Suprapubic skin (tissue), 4 donors: ENCODE results near the gene NCOA1. TPM values are rescaled to one million over a fixed set of nuclear protein-coding genes. Genes with fewer than 3 reads are reported as not detected.
"Not testable (repeated sequence)": the region's sequence is repeated elsewhere in the genome, so short reads cannot be mapped to it uniquely, and the experiment has no call there.

Experiments
- DNase-seq, 2 donors: peaks; one replicate each; pipeline ENCODE4 v3.0.0-alpha.2; 2019; ENCODE audit warnings: low spot score in 2 of 2
- H3K27ac ChIP-seq: fragments of 200-600 bp; sonication (generic); one replicate; pipeline ENCODE4 v1.5.1; 2019
- H3K27me3 ChIP-seq: fragments of 200-600 bp; sonication (generic); one replicate; pipeline ENCODE4 v1.5.1; 2019
- H3K36me3 ChIP-seq: fragments of 200-600 bp; sonication (generic); one replicate; pipeline ENCODE4 v1.5.1; 2019
- H3K4me1 ChIP-seq: fragments of 200-600 bp; sonication (generic); one replicate; pipeline ENCODE4 v1.5.1; 2019
- H3K4me3 ChIP-seq: fragments of 200-600 bp; sonication (generic); one replicate; pipeline ENCODE4 v1.5.1; 2019; ENCODE audit warnings: mild to moderate bottlenecking
- H3K9me3 ChIP-seq: fragments of 200-600 bp; sonication (generic); one replicate; pipeline ENCODE4 v1.5.1; 2019
- EP300 ChIP-seq: sonication (generic); formaldehyde crosslinking; IDR thresholded peaks from one replicate; pipeline ENCODE4 v1.6.1; 2017; ENCODE audit warnings: antibody characterized with exemption
- POLR2A ChIP-seq, 2 donors: fragments of 450-650 bp; IDR thresholded peaks; one replicate each; pipeline ENCODE4 v1.6.1; 2017; ENCODE audit warnings: antibody characterized with exemption in 2 of 2, mild to moderate bottlenecking in 2 of 2, moderate library complexity in 2 of 2
- POLR2AphosphoS5 ChIP-seq, 3 donors: sonication (generic); formaldehyde crosslinking; IDR thresholded peaks; one replicate each; pipeline ENCODE4 v1.6.1; 2017; ENCODE audit warnings: antibody characterized with exemption in 3 of 3
- WGBS: methylation state at CpG from one replicate; pipeline ENCODE4 v1.1.5; 2018; 5-methylcytosine and 5-hydroxymethylcytosine counted together
- total RNA-seq, 4 donors: library from RNA; depleted of rRNA; stranded (reverse); fragments of >200 nt; gene quantifications; one replicate each; pipeline ENCODE4 v1.1.0, GENCODE V29; 2016
- TF ChIP-seq, protein P1 (sequence below), 2 donors: fragments of 200-600 bp in 1 of 2; fragments of 450-650 bp in 1 of 2; sonication (generic) in 1 of 2; IDR thresholded peaks; one replicate each; pipeline ENCODE4 v1.5.1; 2016 to 2019; ENCODE audit warnings: antibody characterized with exemption in 2 of 2, mild to moderate bottlenecking in 1 of 2, moderate library complexity in 1 of 2

Gene NCOA1
- total RNA-seq, 4 donors from 2014 or later, result 40.5 to 66.1 (median 47.2) TPM

DNA sequence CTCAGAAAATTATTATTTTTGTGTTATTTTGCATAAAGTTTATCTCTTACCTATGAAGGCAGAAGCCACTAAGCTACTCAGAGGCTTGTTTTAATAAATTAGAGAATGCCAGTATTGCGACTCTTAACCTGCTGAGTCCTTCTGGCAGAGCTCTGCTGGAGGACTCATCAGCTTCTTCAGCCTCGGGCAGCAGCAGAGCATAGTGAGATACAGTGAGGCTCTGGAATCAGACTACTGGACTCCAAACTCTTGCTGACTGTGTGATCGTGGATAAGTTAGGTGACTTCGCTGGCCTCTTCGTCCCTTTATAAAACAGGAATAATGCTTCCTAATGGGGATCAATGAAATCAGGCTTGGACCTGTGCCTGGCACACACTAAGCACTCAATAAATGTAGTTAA, 300.4 kb downstream of the NCOA1 start:
- WGBS, result 85% methylated on average over 5 of the region's 5 CpGs
- Histone ChIP-seq H3K9me3 (no peaks in the 10 kb centered on the region), H3K27me3 (no peaks in the 10 kb centered on the region), H3K27ac (no peak overlapping the region), H3K4me3 (no peak overlapping the region), H3K36me3 (peaks cover 3% of the 10 kb centered on the region), H3K4me1 (peaks cover 20% of the 10 kb centered on the region)
- no peak for TF ChIP-seq EP300
- no peak for TF ChIP-seq POLR2A (IDR thresholded peaks at IDR 0.05)
- TF ChIP-seq, protein P1, sequence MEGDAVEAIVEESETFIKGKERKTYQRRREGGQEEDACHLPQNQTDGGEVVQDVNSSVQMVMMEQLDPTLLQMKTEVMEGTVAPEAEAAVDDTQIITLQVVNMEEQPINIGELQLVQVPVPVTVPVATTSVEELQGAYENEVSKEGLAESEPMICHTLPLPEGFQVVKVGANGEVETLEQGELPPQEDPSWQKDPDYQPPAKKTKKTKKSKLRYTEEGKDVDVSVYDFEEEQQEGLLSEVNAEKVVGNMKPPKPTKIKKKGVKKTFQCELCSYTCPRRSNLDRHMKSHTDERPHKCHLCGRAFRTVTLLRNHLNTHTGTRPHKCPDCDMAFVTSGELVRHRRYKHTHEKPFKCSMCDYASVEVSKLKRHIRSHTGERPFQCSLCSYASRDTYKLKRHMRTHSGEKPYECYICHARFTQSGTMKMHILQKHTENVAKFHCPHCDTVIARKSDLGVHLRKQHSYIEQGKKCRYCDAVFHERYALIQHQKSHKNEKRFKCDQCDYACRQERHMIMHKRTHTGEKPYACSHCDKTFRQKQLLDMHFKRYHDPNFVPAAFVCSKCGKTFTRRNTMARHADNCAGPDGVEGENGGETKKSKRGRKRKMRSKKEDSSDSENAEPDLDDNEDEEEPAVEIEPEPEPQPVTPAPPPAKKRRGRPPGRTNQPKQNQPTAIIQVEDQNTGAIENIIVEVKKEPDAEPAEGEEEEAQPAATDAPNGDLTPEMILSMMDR (IDR thresholded peaks at IDR 0.05), result no peak
- TF ChIP-seq POLR2AphosphoS5 (IDR thresholded peaks at IDR 0.05), result no peak
- no peak for DNase-seq

- Histone ChIP-seq H3K27me3 (no peaks in the 10 kb centered on the region), H3K9me3 (no peaks in the 10 kb centered on the region), H3K4me1 (peaks cover 20% of the 10 kb centered on the region), H3K36me3 (peaks cover 3% of the 10 kb centered on the region), H3K4me3 (peak overlapping the region; percentile 79), H3K27ac (peak overlapping the region; percentile 98)
- TF ChIP-seq POLR2A (IDR thresholded peaks at IDR 0.05) (no peak), EP300 (no peak), POLR2AphosphoS5 (IDR thresholded peaks at IDR 0.05) (no peak)
- TF ChIP-seq, protein P1 (IDR thresholded peaks at IDR 0.05), result no peak
- DNase-seq, result no peak
- WGBS, result 2% methylated on average over 6 of the region's 6 CpGs
Observed at GRCh38 chr2:24792542-24792873, 301.5 kb downstream of the NCOA1 start.

GRCh38 chr2:24792874-24793760, 302.1 kb downstream of the NCOA1 start, which contains the start of the genes CENPO and PTRHD1:
CENPO (plus strand) TSS chr2:24793425; CDS start chr2:24793920, 495 bp downstream.
PTRHD1 (minus strand) TSS chr2:24793391; CDS start chr2:24793377, 14 bp downstream.
- peak; percentile 97 to 98 for DNase-seq
- no peak for TF ChIP-seq EP300
- TF ChIP-seq POLR2AphosphoS5 (IDR thresholded peaks at IDR 0.05), result peak in 2 of 3 donors; percentile 47 to 70
- TF ChIP-seq, protein P1 (IDR thresholded peaks at IDR 0.05), result peak; percentile 39 to 63
- TF ChIP-seq POLR2A (IDR thresholded peaks at IDR 0.05), result peak in 1 of 2 donors; percentile 27
- no peaks in the 10 kb centered on the region for H3K27me3 ChIP-seq
- H3K36me3 ChIP-seq, result peaks cover 3% of the 10 kb centered on the region
- peaks cover 20% of the 10 kb centered on the region for H3K4me1 ChIP-seq
- H3K4me3 ChIP-seq, result peak within 1 kb of the TSS; percentile 79
- under 1% methylated on average over 29 of the region's 74 CpGs for WGBS
- peak within 1 kb of the TSS; percentile 98 for H3K27ac ChIP-seq
- H3K9me3 ChIP-seq, result no peaks in the 10 kb centered on the region

DNA sequence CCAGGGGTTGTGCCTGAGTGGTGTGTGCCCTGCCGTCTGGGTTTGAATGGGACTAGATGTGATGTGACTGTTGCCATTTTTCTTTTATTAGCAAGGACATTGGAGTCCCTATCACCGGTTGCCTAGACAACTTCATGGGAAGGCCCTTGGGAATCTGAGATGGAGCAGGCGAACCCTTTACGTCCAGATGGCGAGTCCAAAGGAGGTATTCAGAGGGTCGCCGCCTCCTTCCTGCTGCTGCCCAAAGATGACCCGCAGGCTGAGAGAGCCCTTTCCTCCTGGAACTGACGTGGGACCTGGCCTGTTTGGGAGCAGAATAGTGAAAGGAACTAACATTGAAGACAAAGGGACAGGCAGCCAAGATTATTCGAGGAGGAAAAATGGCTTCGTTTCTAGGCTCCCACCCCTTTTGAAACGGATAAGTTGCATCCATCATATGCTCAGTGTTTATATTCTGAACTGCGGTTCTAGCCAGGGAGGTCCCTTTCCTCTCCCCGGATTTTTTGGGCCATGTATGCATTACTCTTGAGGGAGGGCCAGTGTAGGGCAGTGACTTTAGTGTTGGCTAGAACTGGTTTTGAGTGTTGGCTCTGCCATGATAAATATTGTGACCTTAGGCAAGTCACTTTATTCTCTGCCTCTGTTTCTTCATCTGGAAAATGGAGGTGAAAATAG, 302.8 kb downstream of the NCOA1 start:
- Histone ChIP-seq H3K9me3 (no peaks in the 10 kb centered on the region), H3K4me3 (peak overlapping the region; percentile 79), H3K4me1 (peaks cover 20% of the 10 kb centered on the region), H3K27ac (no peak overlapping the region), H3K36me3 (peaks cover 3% of the 10 kb centered on the region), H3K27me3 (no peaks in the 10 kb centered on the region)
- TF ChIP-seq POLR2AphosphoS5 (IDR thresholded peaks at IDR 0.05) (no peak), POLR2A (IDR thresholded peaks at IDR 0.05) (no peak), EP300 (no peak)
- TF ChIP-seq, protein P1 (IDR thresholded peaks at IDR 0.05), result no peak
- no peak for DNase-seq
- WGBS, result 3% methylated on average over 13 of the region's 14 CpGs

DNA sequence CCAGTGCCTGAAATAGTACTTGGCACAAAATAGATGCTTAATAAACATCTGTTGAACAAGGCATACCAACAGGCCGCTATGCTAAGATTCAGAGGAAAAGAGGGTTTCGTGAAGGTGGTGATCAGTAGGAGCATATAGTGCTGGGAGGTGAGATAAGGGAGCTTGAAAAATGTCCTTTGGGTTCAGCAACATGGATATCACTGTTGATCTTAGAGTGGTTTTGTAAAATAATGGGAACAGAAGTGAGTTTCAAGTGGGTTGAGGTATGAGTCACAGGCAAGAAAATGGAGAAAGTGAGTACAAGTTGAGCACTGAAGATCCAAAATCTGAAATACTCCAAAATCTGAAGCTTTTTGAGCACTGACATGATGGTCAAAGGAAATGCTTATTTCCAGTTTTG, 306.6 kb downstream of the NCOA1 start:
- Histone ChIP-seq H3K36me3 (peaks cover 5% of the 10 kb centered on the region), H3K9me3 (no peaks in the 10 kb centered on the region), H3K27ac (no peak overlapping the region), H3K4me1 (peaks cover 7% of the 10 kb centered on the region), H3K27me3 (no peaks in the 10 kb centered on the region), H3K4me3 (no peak overlapping the region)
- TF ChIP-seq POLR2AphosphoS5 (IDR thresholded peaks at IDR 0.05) (no peak), EP300 (no peak), POLR2A (IDR thresholded peaks at IDR 0.05) (no peak)
- TF ChIP-seq, protein P1 (IDR thresholded peaks at IDR 0.05), result no peak
- DNase-seq, result no peak
- WGBS, result 94% methylated on average over 2 of the region's 2 CpGs

DNA sequence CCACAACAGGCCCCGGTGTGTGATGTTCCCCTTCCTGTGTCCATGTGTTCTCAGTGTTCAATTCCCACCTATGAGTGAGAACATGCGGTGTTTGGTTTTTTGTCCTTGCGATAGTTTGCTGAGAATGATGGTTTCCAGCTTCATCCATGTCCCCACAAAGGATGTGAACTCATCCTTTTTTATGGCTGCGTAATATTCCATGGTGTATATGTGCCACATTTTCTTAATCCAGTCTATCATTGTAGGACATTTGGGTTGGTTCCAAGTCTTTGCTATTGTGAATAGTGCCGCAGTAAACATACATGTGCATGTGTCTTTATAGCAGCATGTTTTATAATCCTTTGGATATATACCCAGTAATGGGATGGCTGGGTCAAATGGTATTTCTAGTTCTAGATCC, 309.4 kb downstream of the NCOA1 start:
- H3K36me3 ChIP-seq, H3K9me3 ChIP-seq, H3K27me3 ChIP-seq, DNase-seq, H3K4me3 ChIP-seq, H3K4me1 ChIP-seq, H3K27ac ChIP-seq: not testable (repeated sequence)
- WGBS, result 97% methylated on average over 5 of the region's 5 CpGs

DNA sequence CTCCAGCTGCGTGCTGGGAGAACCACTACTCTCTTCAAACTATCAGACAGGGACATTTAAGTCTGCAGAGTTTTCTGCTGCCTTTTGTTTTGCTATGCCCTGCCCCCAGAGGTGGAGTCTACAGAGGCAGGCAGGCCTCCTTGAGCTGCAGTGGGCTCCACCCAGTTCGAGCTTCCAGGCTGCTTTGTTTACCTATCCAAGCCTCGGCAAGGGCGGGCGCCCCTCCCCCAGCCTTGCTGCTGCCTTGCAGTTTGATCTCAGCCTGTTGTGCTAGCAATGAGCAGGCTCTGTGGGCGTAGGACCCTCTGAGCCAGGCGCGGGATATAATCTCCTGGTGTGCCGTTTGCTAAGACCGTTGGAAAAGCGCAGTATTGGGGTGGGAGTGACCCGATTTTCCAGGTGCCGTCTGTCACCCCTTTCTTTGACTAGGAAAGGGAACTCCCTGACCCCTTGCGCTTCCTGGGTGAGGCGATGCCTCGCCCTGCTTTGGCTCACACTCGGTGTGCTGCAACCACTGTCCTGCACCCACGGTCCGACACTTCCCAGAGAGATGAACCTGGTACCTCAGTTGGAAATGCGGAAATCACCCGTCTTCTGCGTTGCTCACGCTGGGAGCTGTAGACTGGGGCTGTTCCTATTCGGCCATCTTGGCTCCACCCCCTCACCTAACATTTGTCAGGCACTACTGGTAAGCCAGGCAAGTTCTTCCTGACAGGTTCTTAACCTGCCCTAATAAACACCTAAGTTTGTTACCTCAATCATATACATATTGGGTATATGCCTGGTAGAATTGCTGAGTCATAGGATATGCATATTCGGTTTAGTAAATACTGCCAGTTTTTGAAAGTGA, 315.0 kb downstream of the NCOA1 start:
- H3K36me3 ChIP-seq, H3K4me1 ChIP-seq, H3K9me3 ChIP-seq, H3K4me3 ChIP-seq, H3K27ac ChIP-seq, DNase-seq, H3K27me3 ChIP-seq: not testable (repeated sequence)
- 90% methylated on average over 20 of the region's 25 CpGs for WGBS
